Spleen (tissue), 7 donors: ENCODE results near the gene RAE1.

Source experiments
- CTCF ChIP-seq, 11 experiments: fragments of 200-600 bp in 7 of 11; fragments of 450-650 bp in 4 of 11; sonication (generic) in 4 of 11; IDR thresholded peaks in 8 of 11; conservative IDR thresholded peaks in 3 of 11; 1 replicate in 7 of 11; 2 replicates in 4 of 11; pipeline versions ENCODE4 v1.4.0 to v1.8.0; 2016 to 2021; ENCODE audit warnings: antibody characterized with exemption in 11 of 11, inconsistent platforms in 4 of 11, mild to moderate bottlenecking in 1 of 11
- POLR2A ChIP-seq, 3 donors: fragments of 450-650 bp; IDR thresholded peaks; one replicate each; pipeline ENCODE4 v1.5.1; 2017; ENCODE audit warnings: antibody characterized with exemption in 3 of 3, mild to moderate bottlenecking in 1 of 3
- donor health status: DM: no; HTN: no; CAD: no; lungs with moderate emphysema.
- donor health status: DM: no; HTN: no; CAD: no.
- donor health status: DM: no; HTN: no; CAD: no.

- TF ChIP-seq POLR2A (IDR thresholded peaks at IDR 0.05) (no peak), CTCF (IDR thresholded peaks at IDR 0.05 in 8 of 11, conservative IDR thresholded peaks at IDR 0.05 in 3 of 11) (peak; percentile 11 to 77 (median 63))
These were observed 4.6 kb upstream of the RAE1 start for GRCh38 chr20:57346477-57346876.
